HepG2 (cell line): ENCODE results near the gene ARHGAP35. TPM values are rescaled to one million over a fixed set of nuclear protein-coding genes. Genes with fewer than 3 reads are reported as not detected.

ENCODE experiments used
- EP300 ChIP-seq, 3 experiments: sonication (generic) in 1 of 3; formaldehyde crosslinking in 1 of 3; IDR thresholded peaks; 2 replicates each; pipeline versions ENCODE4 v1.5.1 to v1.6.1; 2011 to 2020; ENCODE audit warnings: low read depth in 2 of 3, low read length in 2 of 3, borderline replicate concordance in 1 of 3, improper control_type of control experiment in 1 of 3, mild to moderate bottlenecking in 1 of 3, missing genetic modification reagents in 1 of 3, moderate library complexity in 1 of 3
- MAFK ChIP-seq, 2 experiments: IDR thresholded peaks in 1 of 2; conservative IDR thresholded peaks in 1 of 2; 2 replicates each; pipeline ENCODE4 v1.6.1; 2011; ENCODE audit warnings: improper control_type of control experiment in 2 of 2, low read length in 2 of 2
- MZF1 ChIP-seq: sonication (generic); formaldehyde crosslinking; IDR thresholded peaks from 2 replicates; pipeline ENCODE4 v1.8.1; 2023; ENCODE audit warnings: mild to moderate bottlenecking, missing genetic modification reagents, borderline replicate concordance
- NCOA5 ChIP-seq: sonication (generic); formaldehyde crosslinking; IDR thresholded peaks from 2 replicates; pipeline ENCODE4 v1.4.0; 2020; ENCODE audit warnings: missing genetic modification reagents
- NFIB ChIP-seq: sonication (generic); formaldehyde crosslinking; IDR thresholded peaks from 2 replicates; pipeline ENCODE4 v1.9.0; 2021; ENCODE audit warnings: missing genetic modification reagents, mild to moderate bottlenecking, borderline replicate concordance
- NFKB2 ChIP-seq: sonication (generic); formaldehyde crosslinking; IDR thresholded peaks from 2 replicates; pipeline ENCODE4 v1.4.0; 2020; ENCODE audit warnings: missing genetic modification reagents, borderline replicate concordance
- PRPF4 ChIP-seq: fragments of 200-400 bp; formaldehyde crosslinking; IDR thresholded peaks from 2 replicates; pipeline ENCODE4 v1.6.1; 2016; ENCODE audit warnings: low read length, low read depth; ENCODE audit not compliant: poor library complexity, severe bottlenecking
- REXO4 ChIP-seq: sonication (generic); formaldehyde crosslinking; IDR thresholded peaks from 2 replicates; pipeline ENCODE4 v1.8.0; 2022; ENCODE audit warnings: missing genetic modification reagents, mild to moderate bottlenecking, borderline replicate concordance
- SMYD3 ChIP-seq: sonication (generic); formaldehyde crosslinking; IDR thresholded peaks from 2 replicates; pipeline ENCODE4 v1.8.1; 2023; ENCODE audit warnings: mild to moderate bottlenecking, missing genetic modification reagents
- SOX6 ChIP-seq, 2 experiments: fragments of 450-650 bp in 1 of 2; sonication (generic) in 1 of 2; formaldehyde crosslinking in 1 of 2; IDR thresholded peaks; 2 replicates each; pipeline versions ENCODE4 v1.4.0 to v1.6.1; 2017 to 2020; ENCODE audit warnings: antibody characterized with exemption in 1 of 2, mild to moderate bottlenecking in 1 of 2, missing genetic modification reagents in 1 of 2
- ZBTB8A ChIP-seq: sonication (generic); formaldehyde crosslinking; IDR thresholded peaks from 2 replicates; pipeline ENCODE4 v1.4.0; 2020; ENCODE audit warnings: mild to moderate bottlenecking, low read depth, missing genetic modification reagents, borderline replicate concordance
- ZFP37 ChIP-seq: sonication (generic); formaldehyde crosslinking; IDR thresholded peaks from 2 replicates; pipeline ENCODE4 v1.4.0; 2020; ENCODE audit warnings: missing genetic modification reagents, borderline replicate concordance
- ZFP62 ChIP-seq: sonication (generic); formaldehyde crosslinking; IDR thresholded peaks from 2 replicates; pipeline ENCODE4 v1.4.0; 2020; ENCODE audit warnings: missing genetic modification reagents
- ZNF20 ChIP-seq: sonication (generic); formaldehyde crosslinking; IDR thresholded peaks from 2 replicates; pipeline ENCODE4 v1.4.0; 2020; ENCODE audit warnings: mild to moderate bottlenecking, moderate library complexity, missing genetic modification reagents
- ZNF30 ChIP-seq: sonication (generic); formaldehyde crosslinking; IDR thresholded peaks from 2 replicates; pipeline ENCODE4 v1.5.0; 2020; ENCODE audit warnings: mild to moderate bottlenecking, missing genetic modification reagents
- ZNF607 ChIP-seq: sonication (generic); formaldehyde crosslinking; IDR thresholded peaks from 2 replicates; pipeline ENCODE4 v1.5.1; 2020; ENCODE audit warnings: missing genetic modification reagents, mild to moderate bottlenecking, borderline replicate concordance
- ZNF75D ChIP-seq: sonication (generic); formaldehyde crosslinking; IDR thresholded peaks from 2 replicates; pipeline ENCODE4 v1.8.1; 2023; ENCODE audit warnings: missing genetic modification reagents, mild to moderate bottlenecking, borderline replicate concordance
- ZNF850 ChIP-seq: sonication (generic); formaldehyde crosslinking; conservative IDR thresholded peaks from 2 replicates; pipeline ENCODE4 v1.9.0; 2021; ENCODE audit warnings: mild to moderate bottlenecking, missing genetic modification reagents
- ZSCAN31 ChIP-seq: sonication (generic); formaldehyde crosslinking; IDR thresholded peaks from 2 replicates; pipeline ENCODE4 v1.5.0; 2020; ENCODE audit warnings: low read depth, mild to moderate bottlenecking, missing genetic modification reagents
- polyA plus RNA-seq, 8 experiments: library from polyadenylated mRNA; depleted of rRNA in 3 of 8; stranded (reverse) in 7 of 8; unstranded in 1 of 8; fragments of >200 nt; fragmentation: Illumina TruSeq in 4 of 8; extraction: Trizol in 4 of 8; gene quantifications; 2 replicates each; pipeline versions ENCODE4 v1.2.1 to v1.2.3, GENCODE V29; 2011 to 2016; ENCODE audit warnings: low read depth in 4 of 8, missing spikeins in 1 of 8, mixed read lengths in 1 of 8; ENCODE audit not compliant: insufficient read depth in 1 of 8
- total RNA-seq, 5 experiments: library from RNA; depleted of rRNA; stranded (reverse); fragments of >200 nt; fragmentation: Illumina TruSeq; extraction: Trizol; gene quantifications; 2 replicates each; pipeline ENCODE4 v1.2.3, GENCODE V29; 2016; ENCODE audit warnings: low read depth in 1 of 5
- TF ChIP-seq, protein P1 (sequence below): IDR thresholded peaks from 2 replicates; pipeline ENCODE4 v1.6.1; 2012; ENCODE audit warnings: low read length, improper control_type of control experiment
- TF ChIP-seq, protein P2 (sequence below): sonication (generic); formaldehyde crosslinking; IDR thresholded peaks from 2 replicates; pipeline ENCODE4 v1.4.0; 2020; ENCODE audit warnings: missing genetic modification reagents
- TF ChIP-seq, protein P3 (sequence below): sonication (generic); formaldehyde crosslinking; IDR thresholded peaks from 2 replicates; pipeline ENCODE4 v1.5.0; 2020; ENCODE audit warnings: mild to moderate bottlenecking, missing genetic modification reagents

ARHGAP35 gene
- total and polyA plus RNA-seq, 2 of the 13 experiments (the other 11 are each of a cell fraction or from before 2014, with no cell fraction given): 30.1 to 30.2 TPM

DNA sequence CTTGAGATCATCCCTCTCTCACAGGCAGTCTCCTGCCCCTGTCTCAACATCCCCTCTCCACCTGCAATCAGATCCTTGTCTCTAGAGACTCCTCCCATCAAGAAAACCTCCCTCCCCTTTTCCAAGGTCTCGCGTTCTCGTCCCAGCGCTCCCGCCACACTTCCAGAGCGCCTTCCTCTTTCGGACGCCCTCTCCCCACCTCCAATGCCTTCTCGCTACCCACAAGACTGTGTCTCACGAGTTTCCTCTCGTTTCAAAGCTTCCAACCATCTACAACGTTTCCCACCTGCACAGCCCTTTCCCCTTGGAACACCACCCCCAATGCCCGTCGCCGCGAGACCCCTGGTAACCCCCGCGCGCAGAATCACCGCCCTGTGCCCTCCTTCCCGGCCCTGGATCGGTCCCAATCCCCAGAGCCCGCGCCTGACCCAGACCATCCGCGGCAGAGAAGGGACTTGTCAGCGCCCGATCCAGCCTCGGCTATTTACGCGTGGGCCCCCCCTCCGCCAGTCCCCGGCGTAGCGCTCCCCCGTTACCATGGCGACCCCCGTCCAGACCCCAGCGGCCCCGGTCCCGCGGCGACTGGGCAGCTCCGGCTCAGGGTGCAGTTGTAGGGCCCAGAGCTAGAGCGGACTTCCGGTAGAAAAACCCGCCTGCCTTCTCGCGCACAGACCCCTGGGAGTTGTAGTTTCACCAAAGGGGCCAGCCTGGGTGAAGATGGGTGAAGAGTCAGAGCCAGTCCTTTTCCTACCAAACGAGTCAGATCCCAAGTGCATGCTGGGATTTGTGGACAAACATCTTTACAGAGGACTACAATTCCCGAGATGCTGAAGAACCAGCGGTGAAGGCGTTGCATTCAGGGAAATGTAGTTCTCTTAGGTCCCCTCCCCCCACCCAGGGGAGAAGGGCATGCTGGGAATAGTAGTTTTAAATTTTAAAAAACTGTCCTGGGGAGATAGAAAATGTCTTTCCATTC lies 10.3 kb upstream of the ARHGAP35 start, which contains the start of gene AP2S1 (continued):
- TF ChIP-seq NFKB2 (CRISPR knock-in tag) (peak; percentile 46; the same call in 1 of the 2 replicates), ZNF850 (0 out of 2 replicates have a peak, but pooled peaks have one; percentile 73), NFIB (no peak), ZNF607 (CRISPR knock-in tag) (peak; percentile 54; the same call in 1 of the 2 replicates), ZFP62 (CRISPR knock-in tag) (no peak; the same call in 1 of the 2 replicates), REXO4 (CRISPR knock-in tag) (no peak), NCOA5 (CRISPR knock-in tag) (no peak), ZFP37 (CRISPR knock-in tag) (0 out of 2 replicates have a peak, but pooled peaks have one; percentile 40), PRPF4 (peak; percentile 79), SMYD3 (CRISPR knock-in tag) (no peak; the same call in 1 of the 2 replicates), ZNF30 (no peak), MZF1 (0 out of 2 replicates have a peak, but pooled peaks have one; percentile 70), ZNF20 (no peak), ZBTB8A (no peak), SOX6 (IDR thresholded peaks at IDR 0.05) (no peak), SOX6 (CRISPR knock-in tag; IDR thresholded peaks at IDR 0.05) (peak; percentile 70), MAFK (conservative IDR thresholded peaks at IDR 0.05 in 1 of 2, IDR thresholded peaks at IDR 0.05 in 1 of 2; ENCODE audit: low read length in 2 of 2) (no peak), ZNF75D (CRISPR knock-in tag) (no peak), ZSCAN31 (CRISPR knock-in tag) (peak; percentile 56; the same call in 1 of the 2 replicates), EP300 (IDR thresholded peaks at IDR 0.05; ENCODE audit: low read depth in 2 of 2, low read length in 2 of 2) (peak in 1 of 2 experiments; percentile 29; a peak in 1 of 4 replicates), EP300 (CRISPR knock-in tag; IDR thresholded peaks at IDR 0.05; ENCODE audit: borderline replicate concordance) (no peak)
- TF ChIP-seq, protein P1, sequence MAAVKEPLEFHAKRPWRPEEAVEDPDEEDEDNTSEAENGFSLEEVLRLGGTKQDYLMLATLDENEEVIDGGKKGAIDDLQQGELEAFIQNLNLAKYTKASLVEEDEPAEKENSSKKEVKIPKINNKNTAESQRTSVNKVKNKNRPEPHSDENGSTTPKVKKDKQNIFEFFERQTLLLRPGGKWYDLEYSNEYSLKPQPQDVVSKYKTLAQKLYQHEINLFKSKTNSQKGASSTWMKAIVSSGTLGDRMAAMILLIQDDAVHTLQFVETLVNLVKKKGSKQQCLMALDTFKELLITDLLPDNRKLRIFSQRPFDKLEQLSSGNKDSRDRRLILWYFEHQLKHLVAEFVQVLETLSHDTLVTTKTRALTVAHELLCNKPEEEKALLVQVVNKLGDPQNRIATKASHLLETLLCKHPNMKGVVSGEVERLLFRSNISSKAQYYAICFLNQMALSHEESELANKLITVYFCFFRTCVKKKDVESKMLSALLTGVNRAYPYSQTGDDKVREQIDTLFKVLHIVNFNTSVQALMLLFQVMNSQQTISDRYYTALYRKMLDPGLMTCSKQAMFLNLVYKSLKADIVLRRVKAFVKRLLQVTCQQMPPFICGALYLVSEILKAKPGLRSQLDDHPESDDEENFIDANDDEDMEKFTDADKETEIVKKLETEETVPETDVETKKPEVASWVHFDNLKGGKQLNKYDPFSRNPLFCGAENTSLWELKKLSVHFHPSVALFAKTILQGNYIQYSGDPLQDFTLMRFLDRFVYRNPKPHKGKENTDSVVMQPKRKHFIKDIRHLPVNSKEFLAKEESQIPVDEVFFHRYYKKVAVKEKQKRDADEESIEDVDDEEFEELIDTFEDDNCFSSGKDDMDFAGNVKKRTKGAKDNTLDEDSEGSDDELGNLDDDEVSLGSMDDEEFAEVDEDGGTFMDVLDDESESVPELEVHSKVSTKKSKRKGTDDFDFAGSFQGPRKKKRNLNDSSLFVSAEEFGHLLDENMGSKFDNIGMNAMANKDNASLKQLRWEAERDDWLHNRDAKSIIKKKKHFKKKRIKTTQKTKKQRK: no peak
- TF ChIP-seq, protein P2, sequence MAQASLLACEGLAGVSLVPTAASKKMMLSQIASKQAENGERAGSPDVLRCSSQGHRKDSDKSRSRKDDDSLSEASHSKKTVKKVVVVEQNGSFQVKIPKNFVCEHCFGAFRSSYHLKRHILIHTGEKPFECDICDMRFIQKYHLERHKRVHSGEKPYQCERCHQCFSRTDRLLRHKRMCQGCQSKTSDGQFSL (CRISPR knock-in tag): peak; percentile 67; the same call in 1 of the 2 replicates
- TF ChIP-seq, protein P3, sequence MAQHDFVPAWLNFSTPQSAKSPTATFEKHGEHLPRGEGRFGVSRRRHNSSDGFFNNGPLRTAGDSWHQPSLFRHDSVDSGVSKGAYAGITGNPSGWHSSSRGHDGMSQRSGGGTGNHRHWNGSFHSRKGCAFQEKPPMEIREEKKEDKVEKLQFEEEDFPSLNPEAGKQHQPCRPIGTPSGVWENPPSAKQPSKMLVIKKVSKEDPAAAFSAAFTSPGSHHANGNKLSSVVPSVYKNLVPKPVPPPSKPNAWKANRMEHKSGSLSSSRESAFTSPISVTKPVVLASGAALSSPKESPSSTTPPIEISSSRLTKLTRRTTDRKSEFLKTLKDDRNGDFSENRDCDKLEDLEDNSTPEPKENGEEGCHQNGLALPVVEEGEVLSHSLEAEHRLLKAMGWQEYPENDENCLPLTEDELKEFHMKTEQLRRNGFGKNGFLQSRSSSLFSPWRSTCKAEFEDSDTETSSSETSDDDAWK (CRISPR knock-in tag): no peak
